Erythroblast (primary cell): ENCODE data around the gene GDPD3.

Source experiments
- GATA1 ChIP-seq: IDR thresholded peaks from 2 replicates; pipeline ENCODE4 v1.6.1; 2011; ENCODE audit warnings: low read depth, mild to moderate bottlenecking, control low read depth, low read length, moderate library complexity
- POLR2A ChIP-seq: IDR thresholded peaks from 2 replicates; pipeline ENCODE4 v1.6.1; 2011; ENCODE audit warnings: mild to moderate bottlenecking, low read length

GRCh38 chr16:30121741-30122571 lies 8.6 kb upstream of the GDPD3 start:
- TF ChIP-seq POLR2A (no peak), GATA1 (no peak)
